Measurements from ENCODE around the gene FABP7. TPM values are rescaled to one million over a fixed set of nuclear protein-coding genes. Genes with fewer than 3 reads are reported as not detected.

Gene FABP7
- total RNA-seq, 1 donor from 2014 or later: 256 TPM

GRCh38 chr6:122785891-122786290 lies 6.4 kb downstream of the FABP7 start:
- no peak overlapping the region for H3K27ac Mint-ChIP-seq (ENCODE audit: unreplicated experiment)
- H3K4me1 Mint-ChIP-seq: peaks cover 49% of the 10 kb centered on the region
- H3K9me3 Mint-ChIP-seq: no peaks in the 10 kb centered on the region
- TF ChIP-seq CTCF (conservative IDR thresholded peaks at IDR 0.05): no peak
- peaks cover 3% of the 10 kb centered on the region for H3K27me3 Mint-ChIP-seq (ENCODE audit: low read depth)
- DNase-seq (ENCODE audit: low read depth, low spot score): no peak
- H3K36me3 Mint-ChIP-seq (ENCODE audit: low read depth): no peaks in the 10 kb centered on the region
- peak overlapping the region; percentile 57 for H3K4me3 Mint-ChIP-seq

- DNase-seq (ENCODE audit: low read depth, low spot score): no peak
- Mint-ChIP-seq H3K9me3 (no peaks in the 10 kb centered on the region), H3K4me3 (peak overlapping the region; percentile 70), H3K27me3 (ENCODE audit: low read depth) (peaks cover 3% of the 10 kb centered on the region), H3K27ac (ENCODE audit: unreplicated experiment) (no peak overlapping the region), H3K36me3 (ENCODE audit: low read depth) (peaks cover 2% of the 10 kb centered on the region), H3K4me1 (peaks cover 37% of the 10 kb centered on the region)
- no peak for TF ChIP-seq CTCF (conservative IDR thresholded peaks at IDR 0.05)
Observed at GRCh38 chr6:122787721-122788120, 8.2 kb downstream of the FABP7 start.

GRCh38 chr6:122788208-122788607 lies 8.7 kb downstream of the FABP7 start:
- peaks cover 37% of the 10 kb centered on the region for H3K4me1 Mint-ChIP-seq
- no peak for DNase-seq (ENCODE audit: low read depth, low spot score)
- no peak overlapping the region for H3K27ac Mint-ChIP-seq (ENCODE audit: unreplicated experiment)
- H3K36me3 Mint-ChIP-seq (ENCODE audit: low read depth): peaks cover 2% of the 10 kb centered on the region
- H3K4me3 Mint-ChIP-seq: peak overlapping the region; percentile 70
- H3K27me3 Mint-ChIP-seq (ENCODE audit: low read depth): peaks cover 3% of the 10 kb centered on the region
- H3K9me3 Mint-ChIP-seq: no peaks in the 10 kb centered on the region
- no peak for TF ChIP-seq CTCF (conservative IDR thresholded peaks at IDR 0.05)

- peak overlapping the region; percentile 8 for H3K27ac Mint-ChIP-seq (ENCODE audit: unreplicated experiment)
- DNase-seq (ENCODE audit: low read depth, low spot score): no peak
- TF ChIP-seq CTCF (conservative IDR thresholded peaks at IDR 0.05): no peak
- peaks cover 3% of the 10 kb centered on the region for H3K27me3 Mint-ChIP-seq (ENCODE audit: low read depth)
- peaks cover 37% of the 10 kb centered on the region for H3K4me1 Mint-ChIP-seq
- peaks cover 2% of the 10 kb centered on the region for H3K36me3 Mint-ChIP-seq (ENCODE audit: low read depth)
- no peaks in the 10 kb centered on the region for H3K9me3 Mint-ChIP-seq
- H3K4me3 Mint-ChIP-seq: peak overlapping the region; percentile 96
Observed at GRCh38 chr6:122788663-122789181, 9.2 kb downstream of the FABP7 start.

GRCh38 chr6:122789182-122790027 lies 9.9 kb downstream of the FABP7 start, which contains the start of gene SMPDL3A:
Gene SMPDL3A, plus strand, starts transcription at chr6:122789258. Its CDS starts 89 bp downstream, at chr6:122789347.
- TF ChIP-seq CTCF (conservative IDR thresholded peaks at IDR 0.05): peak; percentile 63
- DNase-seq (ENCODE audit: low read depth, low spot score): peak; percentile 70
- peaks cover 2% of the 10 kb centered on the region for H3K36me3 Mint-ChIP-seq (ENCODE audit: low read depth)
- H3K4me3 Mint-ChIP-seq: peak within 1 kb of the TSS; percentile 96
- peaks cover 3% of the 10 kb centered on the region for H3K27me3 Mint-ChIP-seq (ENCODE audit: low read depth)
- no peaks in the 10 kb centered on the region for H3K9me3 Mint-ChIP-seq
- H3K4me1 Mint-ChIP-seq: peaks cover 37% of the 10 kb centered on the region
- peak within 1 kb of the TSS; percentile 91 for H3K27ac Mint-ChIP-seq (ENCODE audit: unreplicated experiment)

Data from neural crest cell (in vitro differentiated cells).